NCI-H774 (cell line): ENCODE data around the gene DND1.
A peak's percentile ranks its signal among the peaks of the same experiment; 100 is the strongest.
"Not testable (repeated sequence)": the region's sequence is repeated elsewhere in the genome, so short reads cannot be mapped to it uniquely, and the experiment has no call there.

Source experiments
- DNase-seq: peaks from one replicate; lab custom pipeline; 2025; lab: John Stamatoyannopoulos, UW

Gene DND1

DNA sequence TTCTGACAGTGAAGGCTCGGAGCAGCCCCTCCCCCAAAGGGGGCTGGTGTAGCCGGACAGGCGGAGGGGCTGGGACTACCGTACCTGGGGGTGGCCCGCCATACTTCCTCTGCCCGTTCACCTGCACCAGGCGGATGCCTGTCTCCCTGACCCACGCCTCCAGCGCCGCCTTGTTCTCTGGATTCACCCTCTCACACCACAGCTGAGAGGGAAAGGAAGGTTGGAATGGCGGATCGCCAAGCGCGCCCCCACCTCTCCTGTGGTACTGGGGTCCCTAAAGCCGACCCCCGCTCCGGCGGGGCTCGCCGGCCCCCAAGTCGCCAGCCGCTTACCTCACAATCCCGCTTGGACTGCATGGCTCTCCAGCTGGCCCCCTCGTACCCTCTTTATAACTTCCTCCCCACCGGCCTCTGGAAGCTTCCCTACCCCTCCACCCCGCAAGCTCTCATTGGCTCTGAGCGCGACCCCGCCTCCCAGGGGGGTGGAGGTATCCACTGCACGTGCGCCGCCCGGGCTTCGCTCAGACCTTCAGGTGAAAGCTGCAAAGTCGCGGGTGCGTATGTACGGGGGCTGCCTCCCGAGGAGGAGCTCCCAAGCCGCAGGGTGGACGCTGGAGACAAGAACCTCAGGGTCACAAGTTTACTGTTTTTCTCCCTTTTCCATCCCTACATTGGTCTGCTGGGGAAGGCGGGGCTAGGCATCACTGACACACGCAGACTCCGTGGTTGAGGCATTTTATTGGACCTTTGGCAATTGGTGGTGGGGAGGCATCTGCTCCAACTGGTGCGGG, at the start of gene DND1:
Gene DND1, minus strand, starts transcription at position 390 of the 790 bp plus-strand sequence. Its CDS starts 34 bp downstream, at position 356.
- no peak for DNase-seq

DNA sequence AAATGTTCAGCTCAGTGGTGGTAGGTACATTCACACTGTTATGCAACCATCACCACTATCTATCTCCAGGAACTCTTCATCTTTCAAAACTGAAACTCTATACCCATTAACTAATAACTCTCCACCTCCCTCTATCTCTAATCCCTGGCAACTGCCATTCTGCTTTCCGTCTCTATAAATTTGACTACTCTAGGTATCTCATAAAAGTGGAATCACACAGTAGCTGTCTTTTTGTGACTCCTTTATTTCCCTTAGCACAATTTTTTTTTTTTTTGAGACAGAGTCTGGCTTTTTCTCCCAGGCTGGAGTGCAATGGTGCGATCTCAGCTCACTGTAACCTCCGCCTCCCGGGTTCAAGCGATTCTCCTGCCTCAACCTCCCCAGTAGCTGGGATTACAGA, 48.0 kb upstream of the DND1 start:
- DNase-seq, result not testable (repeated sequence)

DNA sequence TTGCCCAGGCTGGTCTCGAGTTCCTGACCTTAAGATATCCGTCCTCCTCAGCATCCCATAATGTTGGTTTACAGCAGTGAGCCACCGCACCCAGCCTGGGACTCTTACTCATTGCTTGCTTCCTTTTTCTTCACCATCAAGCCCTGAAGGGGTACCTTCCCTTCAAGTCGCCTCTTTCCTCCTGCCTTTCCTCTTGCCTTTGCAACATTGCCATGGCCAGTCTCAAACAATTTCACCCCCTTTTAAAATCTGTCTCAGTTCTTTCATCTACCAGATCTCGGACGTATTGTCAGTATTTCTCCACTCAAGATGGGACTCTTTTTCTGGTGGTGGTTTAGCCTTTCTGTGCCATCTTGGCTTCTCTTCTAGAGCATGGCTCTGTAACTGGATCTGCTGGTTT, 47.4 kb upstream of the DND1 start:
- DNase-seq, result not testable (repeated sequence)

DNA sequence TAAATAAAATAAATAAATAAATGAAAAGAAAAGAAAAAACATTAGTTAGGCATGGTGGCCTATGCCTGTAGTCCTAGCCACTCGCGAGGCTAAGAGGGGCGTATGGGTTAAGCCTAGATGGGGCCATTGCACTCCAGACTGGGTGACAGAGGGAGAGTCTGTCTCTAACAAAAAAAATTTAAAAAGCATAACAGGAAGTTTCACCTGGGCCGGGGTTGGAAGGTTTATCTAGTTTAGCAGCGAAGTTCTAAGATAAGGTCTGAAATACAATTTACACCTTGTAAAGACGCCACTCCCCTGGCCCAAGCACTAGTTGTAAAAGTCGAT, 44.9 kb upstream of the DND1 start:
- no peak for DNase-seq

GRCh38 chr5:140716238-140716637, 42.9 kb upstream of the DND1 start:
- not testable (repeated sequence) for DNase-seq

GRCh38 chr5:140713562-140714094, 40.3 kb upstream of the DND1 start:
- no peak for DNase-seq

- DNase-seq, result no peak
Observed at GRCh38 chr5:140711794-140712193, 38.4 kb upstream of the DND1 start.

DNA sequence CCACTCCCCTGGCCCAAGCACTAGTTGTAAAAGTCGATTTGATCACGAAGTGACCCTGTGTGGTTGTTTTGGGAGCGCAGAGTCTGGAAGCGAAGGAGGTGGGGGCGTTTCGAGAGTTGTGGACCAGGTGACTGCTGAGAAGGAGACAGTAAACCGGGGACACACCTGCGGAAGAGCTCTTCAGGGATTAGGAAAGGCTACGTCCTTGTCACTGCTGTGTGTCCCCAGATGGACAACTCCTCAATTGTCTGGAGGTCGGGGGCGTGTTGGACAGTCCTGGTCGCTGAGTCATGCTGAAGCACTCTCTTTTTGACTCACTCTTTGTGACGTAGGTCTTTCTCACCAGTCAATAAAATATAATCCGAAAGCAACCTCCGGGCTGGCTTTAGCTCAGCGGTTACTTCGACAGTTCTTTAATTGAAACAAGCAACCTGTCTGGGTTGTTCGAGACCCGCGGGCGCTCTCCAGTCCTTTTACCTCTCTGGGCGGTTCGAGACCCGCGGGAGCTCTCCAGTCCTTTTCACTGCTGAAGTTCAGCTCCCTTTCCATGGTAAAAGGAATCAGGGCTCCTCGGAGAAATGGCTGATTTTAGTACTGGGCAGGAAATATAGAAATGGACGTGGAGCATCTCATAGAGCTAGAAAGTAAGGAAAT, 37.6 kb upstream of the DND1 start:
- DNase-seq, result peak; percentile 93

DNA sequence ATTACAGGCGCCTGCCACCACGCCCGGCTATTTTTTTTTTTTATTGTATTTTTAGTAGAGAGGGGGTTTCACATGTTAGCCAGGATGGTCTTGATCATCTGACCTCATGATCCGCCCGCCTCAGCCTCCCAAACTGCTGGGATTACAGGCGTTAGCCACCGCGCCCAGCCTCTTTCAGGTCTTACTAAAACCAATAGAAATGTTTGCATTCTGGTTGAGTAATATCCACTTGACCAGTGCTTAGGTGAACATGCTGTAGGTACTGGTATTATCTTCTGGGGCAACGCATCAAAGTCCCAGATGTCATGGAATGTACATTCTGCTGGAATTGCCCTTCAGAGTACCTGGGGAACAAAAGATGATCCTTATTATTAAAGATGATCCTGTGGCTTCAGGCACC, 35.4 kb upstream of the DND1 start:
- DNase-seq, result not testable (repeated sequence)

GRCh38 chr5:140707812-140708211, 34.4 kb upstream of the DND1 start:
- DNase-seq, result no peak

GRCh38 chr5:140700177-140701144, 27.1 kb upstream of the DND1 start, which contains the start of gene ZMAT2:
Gene ZMAT2, plus strand, starts transcription at chr5:140700447. Its CDS starts 14 bp downstream, at chr5:140700461.
- DNase-seq, result peak; percentile 93

DNA sequence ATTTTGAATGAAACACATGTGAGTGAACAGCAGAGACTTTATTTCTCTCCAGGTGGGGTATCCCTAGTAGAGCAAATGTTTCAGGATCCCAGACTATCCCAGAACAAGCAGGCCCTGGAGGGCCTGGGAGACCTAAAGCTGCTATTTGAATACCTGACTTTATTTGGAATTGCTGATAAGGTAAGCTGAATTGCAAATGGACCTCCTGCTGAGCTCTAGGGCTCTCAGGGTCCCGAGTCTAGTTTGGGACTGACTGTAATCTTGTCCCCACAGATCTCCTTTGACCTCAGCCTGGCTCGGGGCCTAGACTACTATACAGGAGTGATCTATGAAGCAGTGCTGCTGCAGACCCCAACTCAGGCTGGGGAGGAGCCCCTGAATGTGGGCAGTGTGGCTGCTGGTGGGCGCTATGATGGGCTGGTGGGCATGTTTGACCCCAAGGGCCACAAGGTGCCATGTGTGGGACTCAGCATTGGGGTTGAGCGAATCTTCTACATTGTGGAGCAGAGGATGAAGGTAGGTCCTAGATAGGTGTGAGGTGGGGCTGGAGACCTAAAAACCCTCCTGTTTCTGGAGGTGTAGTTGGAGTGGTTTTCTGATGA, 23.6 kb upstream of the DND1 start:
- DNase-seq, result no peak

GRCh38 chr5:140694276-140694675, 20.9 kb upstream of the DND1 start:
- no peak for DNase-seq

DNA sequence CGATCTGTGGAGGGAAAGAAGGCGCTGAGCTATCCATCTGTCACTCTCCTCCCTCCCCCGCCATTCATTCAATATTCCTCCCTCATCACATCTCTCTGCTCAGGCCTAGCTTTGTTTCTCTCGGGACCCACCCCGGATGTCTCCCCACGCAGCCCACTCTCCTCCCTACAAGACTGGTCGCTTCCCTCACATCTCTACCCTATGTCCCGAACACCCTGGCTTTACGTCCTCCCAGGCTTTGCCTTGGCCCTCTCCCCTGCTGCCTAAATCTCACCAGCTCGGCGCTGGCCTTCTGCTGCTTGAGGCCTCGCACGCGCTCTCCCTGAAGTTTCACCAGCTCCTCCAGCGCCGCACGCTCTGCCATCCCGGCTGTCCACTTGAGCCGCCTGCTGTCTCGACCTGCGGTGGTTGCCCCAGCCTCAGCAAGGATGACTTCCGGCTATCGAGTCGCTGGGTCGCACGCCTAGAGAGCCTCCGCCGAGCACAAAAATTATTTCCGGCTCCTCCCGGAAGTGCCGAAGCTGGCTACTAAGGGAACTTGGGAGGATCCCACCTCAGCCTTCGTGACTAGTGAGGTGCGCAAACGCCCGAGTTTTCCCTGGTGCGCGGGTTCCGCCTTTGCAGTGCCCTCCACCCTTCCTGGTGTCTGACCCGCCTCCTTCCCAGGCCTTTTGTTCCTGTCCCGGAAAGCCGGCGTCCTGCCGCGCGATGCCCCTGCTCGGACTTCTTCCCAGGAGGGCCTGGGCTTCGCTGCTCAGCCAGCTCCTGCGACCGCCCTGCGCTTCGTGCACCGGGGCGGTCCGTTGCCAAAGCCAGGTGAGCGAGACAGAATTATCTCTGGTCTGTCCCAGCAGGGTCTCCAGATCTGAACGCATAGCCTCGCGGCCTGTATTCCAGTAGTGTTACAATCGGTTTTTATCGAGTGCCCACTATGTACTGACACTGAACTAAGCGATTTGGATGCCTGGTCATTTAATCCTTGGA, 17.9 kb upstream of the DND1 start, which contains the start of the genes HARS1 and HARS2:
Gene HARS1, minus strand, starts transcription at position 430 of the 984 bp plus-strand sequence. Its CDS starts 66 bp downstream, at position 364.
Gene HARS2, plus strand, starts transcription at position 515 of the 984 bp plus-strand sequence. Its CDS starts 194 bp downstream, at position 709.
- DNase-seq, result peak; percentile 95

GRCh38 chr5:140690376-140690932, 17.1 kb upstream of the DND1 start:
- DNase-seq, result no peak

DNA sequence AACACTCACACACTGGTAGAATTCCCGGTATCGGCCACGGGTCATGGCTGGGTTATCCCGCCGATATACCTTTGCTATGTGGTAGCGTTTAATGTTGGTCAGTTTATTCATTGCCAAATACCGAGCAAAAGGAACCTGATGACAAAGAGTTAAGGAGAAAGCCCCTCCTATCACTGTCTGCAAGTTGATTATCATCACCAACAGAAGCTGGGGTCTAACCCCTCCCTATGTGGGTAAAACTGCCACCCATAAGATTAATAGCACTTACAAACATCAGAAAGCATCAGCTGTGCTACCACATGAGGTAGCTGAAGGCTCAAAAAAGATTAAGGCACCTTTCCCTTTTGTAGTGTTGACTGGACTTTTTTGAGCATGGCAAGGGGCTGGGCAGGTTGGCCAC, 5.6 kb upstream of the DND1 start:
- DNase-seq, result no peak

DNA sequence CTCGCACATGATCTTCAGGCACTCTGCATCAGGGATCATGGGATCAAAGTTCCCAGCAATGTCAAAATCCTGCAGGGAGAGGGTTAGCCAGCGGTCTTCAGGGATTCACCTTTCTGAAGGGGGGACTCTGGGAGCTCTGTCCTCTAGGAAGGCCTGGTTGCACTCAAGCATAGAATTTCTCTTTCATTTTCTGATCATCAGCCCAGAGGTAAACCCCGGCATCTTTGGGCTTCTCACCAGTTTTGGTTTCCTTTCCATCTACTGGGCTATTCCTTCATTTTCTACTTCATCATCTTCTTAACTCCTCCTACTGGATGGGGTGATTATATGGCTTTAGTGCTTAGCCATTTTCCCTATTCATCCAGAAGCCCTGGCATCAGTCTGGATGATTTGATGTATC, 4.6 kb upstream of the DND1 start:
- no peak for DNase-seq

DNA sequence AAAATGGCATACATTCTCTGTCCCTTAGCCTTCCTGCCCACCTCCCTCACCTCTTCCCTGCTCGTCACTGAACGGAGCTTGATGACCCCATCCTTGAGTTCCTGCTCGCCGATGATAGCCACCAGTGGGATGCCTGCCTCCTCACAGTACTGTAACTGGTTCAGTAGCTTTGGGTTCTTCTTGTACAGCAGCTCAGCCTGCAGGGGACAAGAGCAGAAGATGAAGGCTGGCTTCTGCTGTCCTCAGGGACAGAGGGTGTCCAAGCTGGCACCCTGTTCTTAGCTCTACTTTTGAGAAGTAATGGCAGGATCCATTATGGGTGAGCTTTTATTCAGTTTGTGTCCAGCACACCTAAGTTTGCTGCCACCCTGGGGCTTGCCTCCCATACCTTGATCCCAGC, 1.3 kb upstream of the DND1 start:
- DNase-seq, result no peak

GRCh38 chr5:140674211-140674610, 835 bp upstream of the DND1 start:
- no peak for DNase-seq
